Naive thymus-derived CD8-positive, alpha-beta T cell (primary cell): ENCODE measurements around the gene BTBD19. TPM values are rescaled to one million over a fixed set of nuclear protein-coding genes. Genes with fewer than 3 reads are reported as not detected.
A peak's percentile ranks its signal among the peaks of the same experiment; 100 is the strongest.
"Not testable (repeated sequence)": the region's sequence is repeated elsewhere in the genome, so short reads cannot be mapped to it uniquely, and the experiment has no call there.

Experiments used
- ATAC-seq, 2 donors: fragments of 150-1000 bp; cut with Tn5 transposase in 1 of 2; sonication (Bioruptor Pico), chemical (Tn5 transposase) in 1 of 2; 1 replicate in 1 of 2; 2 replicates in 1 of 2; pipeline ENCODE4 v1.10.0; 2021; ENCODE audit warnings: mild to moderate bottlenecking in 2 of 2, moderate library complexity in 2 of 2
- POLR2A ChIA-PET: fragments of 350-600 bp; sonication (Branson Sonifier 250); formaldehyde crosslinking; loops from one replicate; lab custom pipeline; 2021; ENCODE audit warnings: antibody characterized with exemption; lab: Charles Lee
- DNase-seq, 10 donors: peaks; one replicate each; pipeline versions ENCODE4 v3.0.0 to v3.0.0-alpha.2; 2020 to 2022
- H3K27ac Mint-ChIP-seq, 10 donors: one replicate each; pipeline ENCODE4 v1.8.0; 2020 to 2022; ENCODE audit warnings: mild to moderate bottlenecking in 10 of 10, mixed read lengths in 10 of 10, moderate library complexity in 4 of 10, inconsistent platforms in 1 of 10
- H3K27me3 Mint-ChIP-seq, 5 donors: one replicate each; pipeline ENCODE4 v1.8.0; 2021 to 2022; ENCODE audit warnings: mixed read lengths in 5 of 5
- H3K36me3 Mint-ChIP-seq, 3 donors: one replicate each; pipeline ENCODE4 v1.8.0; 2020 to 2022; ENCODE audit warnings: mixed read lengths in 3 of 3, mild to moderate bottlenecking in 2 of 3, inconsistent platforms in 1 of 3
- H3K4me1 Mint-ChIP-seq, 4 donors: one replicate each; pipeline ENCODE4 v1.8.0; 2021 to 2022; ENCODE audit warnings: mixed read lengths in 4 of 4
- H3K4me3 Mint-ChIP-seq, 10 donors: one replicate each; pipeline ENCODE4 v1.8.0; 2020 to 2022; ENCODE audit warnings: mild to moderate bottlenecking in 10 of 10, mixed read lengths in 10 of 10, moderate library complexity in 6 of 10, inconsistent platforms in 1 of 10
- H3K9me3 Mint-ChIP-seq, 9 donors: one replicate each; pipeline ENCODE4 v1.8.0; 2020 to 2022; ENCODE audit warnings: mixed read lengths in 9 of 9, mild to moderate bottlenecking in 3 of 9, inconsistent platforms in 1 of 9, moderate library complexity in 1 of 9
- polyA plus RNA-seq, 3 donors: library from polyadenylated mRNA; unstranded; fragments of 300-500 nt; fragmentation: Illumina TruSeq; gene quantifications; one replicate each; pipeline ENCODE4 v1.2.3, GENCODE V29; 2021
- total RNA-seq, 8 experiments: library from RNA in 2 of 8; stranded (reverse) in 2 of 8; gene quantifications; one replicate each; pipeline ENCODE4 v1.2.3 and lab custom pipeline; 2021 to 2026

Gene BTBD19
- total and polyA plus RNA-seq, 5 experiments from 2014 or later, result 0.16 to 8.8 (median 0.47) TPM

DNA sequence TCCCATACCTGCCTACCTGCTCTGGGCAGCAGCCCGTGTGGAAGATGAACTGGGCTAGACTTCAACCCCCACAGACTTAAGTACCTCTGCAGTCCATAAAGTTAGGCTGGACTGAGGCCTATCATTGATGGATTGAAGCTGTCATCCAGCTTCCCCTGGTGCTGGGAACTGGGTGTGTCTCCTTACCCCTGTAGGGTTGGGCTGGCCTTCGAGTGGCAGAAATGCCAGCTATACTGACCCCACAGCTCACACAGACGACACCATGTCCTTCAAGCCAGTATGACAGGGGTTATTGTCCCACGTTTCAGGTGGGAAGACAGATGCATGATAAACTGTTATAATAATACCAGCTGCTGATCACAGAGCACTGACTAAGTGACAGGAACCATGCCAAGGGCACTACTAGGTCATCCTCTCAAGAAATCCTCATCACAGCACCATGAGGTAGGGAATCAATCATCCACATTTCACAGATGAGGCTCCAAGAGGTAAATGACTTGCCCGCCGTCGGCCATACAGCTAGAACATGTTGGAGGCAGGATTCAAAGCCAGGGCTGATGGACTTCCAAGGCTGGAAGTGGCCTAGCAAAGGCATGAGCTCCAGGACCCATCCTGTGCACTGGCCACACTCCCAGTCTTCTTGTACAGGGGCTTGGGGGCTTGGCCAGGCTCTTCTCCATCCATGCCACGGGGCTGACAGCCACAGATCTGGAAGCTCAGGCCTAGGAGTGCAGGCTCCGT lies 20.0 kb upstream of the BTBD19 start, which contains the start of gene BEST4:
Gene BEST4 (minus strand): TSS at position 51 of the 741 bp plus-strand sequence. CDS start 465 bp downstream, outside the sequence.
- POLR2A ChIA-PET, result interaction anchor here (0.6 to 11.9 kb wide), 9 partner anchors 12 to 198 kb away, joined by 3 to 100 read pairs (median 5); partner anchors contain the start of genes BTBD19, EIF2B3, PLK3 and RPS8
- no peak for ATAC-seq
- H3K9me3 Mint-ChIP-seq, result no peaks in the 10 kb centered on the region
- H3K36me3 Mint-ChIP-seq, result no peaks in the 10 kb centered on the region
- peak within 1 kb of the TSS in 2 of 10 donors; percentile 10 to 26 for H3K4me3 Mint-ChIP-seq
- peak within 1 kb of the TSS in 4 of 10 donors; percentile 20 to 89 (median 24) for H3K27ac Mint-ChIP-seq
- no peak for DNase-seq
- H3K4me1 Mint-ChIP-seq, result peaks cover 16 to 29% (median 28%) of the 10 kb centered on the region in 4 donors
- no peaks in the 10 kb centered on the region for H3K27me3 Mint-ChIP-seq

DNA sequence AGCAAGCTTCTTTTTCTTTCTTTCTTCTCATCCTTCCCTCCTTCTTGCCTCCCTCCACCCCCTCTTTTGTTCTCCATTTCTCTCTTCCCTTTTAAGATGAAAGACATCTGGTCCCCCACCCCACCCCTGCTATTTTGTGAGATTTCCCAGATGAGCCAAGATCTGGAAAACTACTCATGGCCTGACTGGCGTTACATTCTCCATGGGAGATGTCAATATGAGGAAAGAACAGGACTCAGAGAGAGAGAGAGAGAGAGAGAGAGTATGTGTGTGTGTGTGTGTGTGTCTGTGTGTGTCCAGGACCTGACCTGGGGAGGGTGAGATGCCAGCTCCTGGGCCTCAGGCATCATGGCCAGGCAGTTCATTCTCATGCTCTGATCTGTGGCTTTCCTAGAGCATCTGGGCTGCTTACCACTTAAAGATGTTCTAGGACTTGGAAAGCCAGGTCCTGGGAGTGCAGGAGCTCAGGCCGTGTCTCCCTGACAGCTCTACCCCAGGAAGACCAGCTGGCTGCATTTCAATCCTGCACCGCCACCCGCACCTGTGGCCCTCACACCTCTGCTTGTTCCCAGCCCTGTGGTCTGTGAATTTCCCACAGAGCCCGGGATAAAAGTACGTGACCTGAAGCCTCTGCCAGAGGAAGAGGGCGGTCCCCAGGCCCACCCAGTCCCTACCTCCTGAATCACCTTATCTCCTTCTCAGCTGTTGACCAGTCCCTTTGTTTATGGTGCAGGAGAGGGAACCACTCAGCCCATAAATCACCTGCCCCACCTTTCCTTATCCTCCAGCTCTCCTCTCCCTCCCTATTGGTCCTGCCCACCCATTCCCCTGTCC lies 17.1 kb upstream of the BTBD19 start:
- POLR2A ChIA-PET, result interaction anchor here (0.8 to 11.9 kb wide), 5 partner anchors 9 to 512 kb away, joined by 3 to 100 read pairs (median 4); partner anchors contain the start of genes HECTD3 and PLK3
- H3K27me3 Mint-ChIP-seq, result no peaks in the 10 kb centered on the region
- H3K4me1 Mint-ChIP-seq, result peaks cover 4 to 5% (median 4%) of the 10 kb centered on the region in 4 donors
- H3K9me3 Mint-ChIP-seq, result no peaks in the 10 kb centered on the region
- DNase-seq (no peak), ATAC-seq (no peak)
- peak overlapping the region in 3 of 10 donors; percentile 3 to 70 (median 65) for H3K27ac Mint-ChIP-seq
- H3K4me3 Mint-ChIP-seq, result no peak overlapping the region
- no peaks in the 10 kb centered on the region for H3K36me3 Mint-ChIP-seq

DNA sequence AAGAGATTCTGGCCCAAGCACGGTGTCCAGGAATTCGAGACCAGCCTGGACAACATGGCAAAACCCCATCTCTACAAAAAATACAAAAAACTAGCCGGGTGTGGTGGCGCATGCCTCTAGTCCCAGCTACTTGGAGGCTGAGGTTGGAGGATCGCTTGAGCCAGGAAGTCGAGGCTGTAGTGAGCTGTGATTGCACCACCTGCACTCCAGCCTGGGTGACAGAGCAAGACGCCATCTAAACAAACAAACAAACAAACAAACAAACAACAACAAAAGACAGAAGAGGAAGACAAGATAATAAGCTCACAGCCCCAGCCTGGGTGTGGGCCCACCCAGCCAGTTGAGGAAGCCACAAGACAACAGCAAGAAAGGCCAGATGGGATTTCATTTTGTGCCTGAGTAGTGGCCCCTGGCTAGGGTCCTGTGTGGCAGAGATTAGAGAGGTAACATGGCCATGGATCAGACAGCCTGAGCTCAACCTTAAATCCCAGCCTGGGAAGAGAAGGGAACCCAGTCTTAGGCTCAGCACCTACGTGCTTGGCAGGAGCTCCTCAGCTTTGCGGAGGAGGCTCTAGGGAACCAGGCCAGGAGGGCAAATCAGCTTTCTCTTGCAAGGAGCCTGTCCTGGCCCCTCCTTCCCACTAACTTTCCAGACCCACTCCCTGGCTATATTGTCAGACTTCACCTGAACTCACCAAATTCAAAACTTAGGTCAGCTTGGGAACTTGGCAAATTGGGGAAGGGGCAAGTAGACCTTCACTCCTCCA lies 15.4 kb upstream of the BTBD19 start:
- Mint-ChIP-seq H3K4me3 (peak overlapping the region in 1 of 10 donors; percentile 32), H3K27me3 (no peaks in the 10 kb centered on the region), H3K27ac (peak overlapping the region in 2 of 10 donors; percentile 34 to 37), H3K36me3 (no peaks in the 10 kb centered on the region), H3K9me3 (no peaks in the 10 kb centered on the region), H3K4me1 (no peaks in the 10 kb centered on the region)
- DNase-seq (no peak), ATAC-seq (no peak)
- POLR2A ChIA-PET, result interaction anchor here (0.8 to 11.9 kb wide), 4 partner anchors 21 to 65 kb away, joined by 3 to 100 read pairs (median 4); partner anchors contain the start of gene RNU5D-1

DNA sequence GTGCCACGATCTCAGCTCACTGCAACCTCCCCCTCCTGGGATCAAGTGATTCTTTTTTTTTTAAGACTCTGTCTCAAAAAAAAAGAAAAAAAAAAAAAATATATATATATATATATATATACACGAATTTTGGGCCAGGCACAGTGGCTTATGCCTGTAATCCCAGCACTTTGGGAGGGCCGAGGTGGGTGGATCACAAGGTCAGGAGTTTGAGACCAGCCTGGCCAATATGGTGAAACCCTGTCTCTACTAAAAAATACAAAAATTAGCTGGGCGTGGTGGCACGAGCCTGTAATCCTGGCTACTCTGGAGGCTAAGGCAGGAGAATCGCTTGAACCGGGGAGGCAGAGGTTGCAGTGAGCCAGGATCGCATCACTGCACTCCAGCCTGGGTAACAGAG lies 10.4 kb upstream of the BTBD19 start:
- not testable (repeated sequence) for ATAC-seq, H3K4me3 Mint-ChIP-seq, H3K9me3 Mint-ChIP-seq, H3K36me3 Mint-ChIP-seq, H3K27me3 Mint-ChIP-seq
- POLR2A ChIA-PET, result interaction anchor here (0.8 to 16.4 kb wide), 3 partner anchors 14 to 77 kb away, joined by 3 to 590 read pairs (median 413); partner anchors contain the start of genes BTBD19 and DYNLT4
- H3K4me1 Mint-ChIP-seq, result peaks cover 11 to 31% (median 27%) of the 10 kb centered on the region in 4 donors
- H3K27ac Mint-ChIP-seq, result peak overlapping the region in 5 of 10 donors; percentile 39 to 89 (median 78)
- peak in 1 of 10 donors; percentile 13 for DNase-seq

DNA sequence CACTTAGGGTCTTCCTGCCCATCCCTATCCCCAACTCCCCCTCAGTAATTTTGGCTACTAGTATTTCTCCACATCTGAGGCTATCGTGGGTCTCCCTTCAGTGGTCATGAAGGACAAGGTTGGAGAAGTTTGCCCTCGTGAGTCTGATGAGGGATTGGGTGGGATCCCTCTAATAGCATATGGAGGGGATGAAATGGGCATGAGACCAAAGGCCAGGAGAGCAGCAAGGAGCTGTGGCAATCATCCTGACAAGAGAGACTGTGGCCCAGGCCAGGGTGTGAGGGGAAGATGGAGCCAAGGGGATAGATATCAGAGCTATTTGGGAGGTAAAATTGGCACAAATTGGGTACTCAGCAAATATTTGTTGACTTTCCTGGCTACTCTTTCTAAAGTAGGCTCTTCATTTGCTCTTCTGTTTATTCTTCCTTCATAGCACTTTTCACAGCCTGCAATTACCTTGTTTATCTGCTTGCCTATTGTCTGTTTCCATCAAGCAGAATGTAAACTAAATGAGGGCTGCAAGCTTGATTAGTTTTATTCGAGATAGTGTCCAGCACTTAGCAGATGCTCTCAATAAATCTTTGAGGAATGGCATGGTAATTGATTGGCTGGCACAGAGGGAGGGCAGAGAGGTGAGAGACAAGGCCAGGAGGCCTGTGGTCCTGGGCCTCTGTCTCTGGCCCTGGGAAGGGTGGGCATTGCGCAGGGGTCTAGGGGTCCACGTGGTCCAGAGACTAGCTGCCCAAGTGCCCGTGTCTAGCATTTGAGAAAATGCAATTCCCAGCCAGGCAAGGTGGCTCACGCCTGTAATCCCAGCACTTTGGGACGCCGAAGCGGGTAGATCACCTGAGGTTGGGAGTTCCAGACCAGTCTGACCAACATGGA lies 9.6 kb upstream of the BTBD19 start:
- H3K36me3 Mint-ChIP-seq, result peaks cover 4 to 15% (median 10%) of the 10 kb centered on the region in 3 donors
- peak overlapping the region; percentile 86 to 99 (median 98) for H3K27ac Mint-ChIP-seq
- H3K9me3 Mint-ChIP-seq, result no peaks in the 10 kb centered on the region
- ATAC-seq, result no peak
- H3K4me3 Mint-ChIP-seq, result peak overlapping the region in 6 of 10 donors; percentile 26 to 99 (median 58)
- H3K4me1 Mint-ChIP-seq, result peaks cover 16 to 39% (median 35%) of the 10 kb centered on the region in 4 donors
- peak in 1 of 10 donors; percentile 54 for DNase-seq
- H3K27me3 Mint-ChIP-seq, result no peaks in the 10 kb centered on the region
- POLR2A ChIA-PET, result interaction anchor here (0.7 to 16.4 kb wide), 11 partner anchors 9 to 213 kb away, joined by 3 to 590 read pairs (median 28); partner anchors contain the start of genes BEST4, BTBD19, DYNLT4 and HECTD3

DNA sequence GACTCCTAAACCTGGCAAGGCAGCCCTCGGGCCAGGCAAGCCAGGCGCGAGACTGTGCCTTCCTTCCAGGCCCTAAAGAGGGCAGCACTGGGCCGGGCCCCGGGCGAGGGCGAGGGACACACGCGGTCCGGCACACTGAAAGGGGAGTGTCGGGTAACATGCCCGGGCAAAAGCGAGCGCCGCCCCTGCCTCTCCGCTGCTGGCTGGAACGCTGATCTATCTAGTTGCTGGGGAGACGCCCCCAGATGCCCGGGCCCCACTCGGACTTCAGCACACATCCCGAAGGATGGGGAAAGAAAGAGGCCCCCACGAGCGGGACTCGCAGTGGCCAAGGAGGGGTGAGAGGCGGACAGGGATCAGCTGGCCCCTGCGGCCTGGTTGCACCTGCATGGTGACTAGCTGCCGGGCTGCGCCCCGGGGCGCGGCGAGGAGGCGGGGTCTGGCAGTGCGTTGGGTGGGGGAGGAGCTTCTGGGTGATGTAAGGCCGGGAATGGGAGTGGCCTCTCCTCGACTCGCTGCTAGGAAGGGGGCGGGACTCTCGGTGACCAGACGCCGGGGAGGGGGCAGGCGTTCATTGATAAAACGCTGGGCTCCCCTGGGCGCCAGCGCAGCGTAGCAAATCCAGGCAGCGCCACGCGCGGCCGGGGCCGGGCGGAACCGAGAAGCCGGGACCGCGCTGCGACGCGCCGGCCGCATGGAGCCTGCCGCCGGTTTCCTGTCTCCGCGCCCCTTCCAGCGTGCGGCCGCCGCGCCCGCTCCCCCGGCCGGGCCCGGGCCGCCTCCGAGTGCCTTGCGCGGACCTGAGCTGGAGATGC lies 8.3 kb upstream of the BTBD19 start, which contains the start of gene PLK3:
Gene PLK3 (plus strand): TSS at position 608 of the 815 bp plus-strand sequence. CDS start 87 bp downstream, at position 695.
- POLR2A ChIA-PET, result interaction anchor here (0.6 to 16.4 kb wide), 28 partner anchors 9 to 889 kb away, joined by 3 to 590 read pairs (median 10); partner anchors contain the start of genes BEST4, BTBD19, CCDC163 and DYNLT4
- peak; percentile 78 to 81 for ATAC-seq
- peak; percentile 97 to 99 (median 98) for DNase-seq
- Mint-ChIP-seq H3K4me3 (peak within 1 kb of the TSS; percentile 72 to 99 (median 97)), H3K9me3 (no peaks in the 10 kb centered on the region), H3K4me1 (peaks cover 17 to 48% (median 45%) of the 10 kb centered on the region in 4 donors), H3K36me3 (peaks cover 4 to 27% (median 17%) of the 10 kb centered on the region in 3 donors), H3K27ac (peak within 1 kb of the TSS; percentile 89 to 99 (median 99)), H3K27me3 (no peaks in the 10 kb centered on the region)

DNA sequence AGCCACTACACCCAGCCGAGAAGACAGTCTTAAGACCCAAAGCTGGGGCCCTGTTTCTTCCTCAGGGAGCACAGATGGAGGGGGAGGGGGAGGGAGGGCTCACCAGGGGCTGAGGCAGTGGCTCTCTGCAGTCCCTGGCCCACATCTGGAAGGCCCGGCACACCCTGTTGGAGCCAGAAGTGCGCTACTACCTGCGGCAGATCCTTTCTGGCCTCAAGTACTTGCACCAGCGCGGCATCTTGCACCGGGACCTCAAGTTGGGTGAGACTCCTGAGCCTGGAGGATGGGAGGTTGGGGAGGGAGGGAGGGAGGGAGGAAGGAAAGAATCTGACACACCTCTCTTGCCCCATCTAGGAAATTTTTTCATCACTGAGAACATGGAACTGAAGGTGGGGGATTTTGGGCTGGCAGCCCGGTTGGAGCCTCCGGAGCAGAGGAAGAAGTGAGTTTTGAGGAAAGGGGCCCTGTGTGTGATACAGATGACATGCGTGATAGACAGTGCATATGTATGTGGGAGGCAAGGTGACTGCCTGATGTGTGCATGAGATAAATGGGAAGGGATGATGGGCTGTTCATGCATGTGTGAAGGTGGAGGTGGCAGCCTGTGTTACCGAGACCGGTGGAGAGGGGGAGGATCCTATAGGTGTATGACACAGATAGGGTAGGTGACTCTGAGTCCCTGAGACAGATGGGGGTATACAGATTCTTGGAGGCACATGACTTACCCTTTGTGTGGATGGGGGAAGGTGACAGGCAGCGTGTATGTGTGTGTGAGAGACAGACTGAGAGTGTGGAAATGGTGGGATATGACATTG lies 6.6 kb upstream of the BTBD19 start:
- ATAC-seq, result peak in 1 of 2 donors; percentile 7
- H3K27me3 Mint-ChIP-seq, result no peaks in the 10 kb centered on the region
- DNase-seq, result peak in 5 of 10 donors; percentile 32 to 65 (median 48)
- POLR2A ChIA-PET, result interaction anchor here (1.2 to 16.4 kb wide), 17 partner anchors 10 to 698 kb away, joined by 3 to 590 read pairs (median 19); partner anchors contain the start of genes BEST4, BTBD19, CCDC163 and DYNLT4
- H3K9me3 Mint-ChIP-seq, result no peaks in the 10 kb centered on the region
- H3K27ac Mint-ChIP-seq, result peak overlapping the region; percentile 89 to 99 (median 98)
- peaks cover 4 to 36% (median 22%) of the 10 kb centered on the region in 3 donors for H3K36me3 Mint-ChIP-seq
- H3K4me3 Mint-ChIP-seq, result peak overlapping the region; percentile 72 to 99 (median 94)
- peaks cover 19 to 57% (median 48%) of the 10 kb centered on the region in 4 donors for H3K4me1 Mint-ChIP-seq

DNA sequence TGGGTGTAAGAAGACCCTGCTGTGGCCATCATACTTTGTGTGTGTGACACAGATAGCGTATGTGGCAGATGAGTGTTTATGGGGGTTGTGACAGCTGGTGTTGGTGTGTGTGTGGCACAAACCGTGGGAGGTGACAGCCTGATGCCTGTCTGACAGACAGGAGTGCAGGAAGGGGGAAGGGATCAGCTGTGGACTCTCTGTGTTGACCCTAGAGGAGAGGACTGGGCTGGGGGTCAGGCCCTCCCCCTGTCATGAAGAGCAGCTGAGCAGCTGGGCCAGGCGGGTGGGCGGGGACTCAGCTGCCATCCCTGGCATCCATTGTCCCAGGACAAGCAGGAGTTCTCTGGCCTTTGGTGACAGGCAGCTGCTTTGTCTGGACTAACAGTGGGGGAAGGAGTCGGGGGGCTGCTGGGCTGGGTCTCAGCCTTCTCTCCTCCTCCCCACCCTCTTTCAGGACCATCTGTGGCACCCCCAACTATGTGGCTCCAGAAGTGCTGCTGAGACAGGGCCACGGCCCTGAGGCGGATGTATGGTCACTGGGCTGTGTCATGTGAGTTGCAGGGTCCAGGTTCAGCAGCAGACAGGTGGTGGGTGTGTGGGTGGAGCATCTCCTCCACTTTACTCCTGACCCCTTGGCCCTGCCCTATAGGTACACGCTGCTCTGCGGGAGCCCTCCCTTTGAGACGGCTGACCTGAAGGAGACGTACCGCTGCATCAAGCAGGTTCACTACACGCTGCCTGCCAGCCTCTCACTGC lies 5.8 kb upstream of the BTBD19 start:
- ATAC-seq (no peak), DNase-seq (peak in 1 of 10 donors; percentile 61)
- POLR2A ChIA-PET, result interaction anchor here (0.6 to 16.4 kb wide), 5 partner anchors 9 to 81 kb away, joined by 3 to 590 read pairs (median 52); partner anchors contain the start of genes BEST4, BTBD19 and DYNLT4
- no peaks in the 10 kb centered on the region for H3K27me3 Mint-ChIP-seq
- peaks cover 27 to 64% (median 56%) of the 10 kb centered on the region in 4 donors for H3K4me1 Mint-ChIP-seq
- peak overlapping the region; percentile 89 to 99 (median 95) for H3K27ac Mint-ChIP-seq
- H3K9me3 Mint-ChIP-seq, result no peaks in the 10 kb centered on the region
- peak overlapping the region; percentile 72 to 99 (median 94) for H3K4me3 Mint-ChIP-seq
- peaks cover 4 to 42% (median 24%) of the 10 kb centered on the region in 3 donors for H3K36me3 Mint-ChIP-seq

DNA sequence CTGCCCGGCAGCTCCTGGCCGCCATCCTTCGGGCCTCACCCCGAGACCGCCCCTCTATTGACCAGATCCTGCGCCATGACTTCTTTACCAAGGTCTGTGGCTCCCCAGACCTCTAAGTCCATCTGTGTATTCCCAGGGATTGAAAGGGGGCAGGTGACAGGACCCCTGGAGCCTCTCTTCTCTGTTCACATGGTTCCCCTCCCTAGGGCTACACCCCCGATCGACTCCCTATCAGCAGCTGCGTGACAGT lies 5.3 kb upstream of the BTBD19 start:
- ATAC-seq, result no peak
- no peaks in the 10 kb centered on the region for H3K9me3 Mint-ChIP-seq
- no peaks in the 10 kb centered on the region for H3K27me3 Mint-ChIP-seq
- H3K4me1 Mint-ChIP-seq, result peaks cover 30 to 69% (median 61%) of the 10 kb centered on the region in 4 donors
- POLR2A ChIA-PET, result interaction anchor here (0.6 to 16.4 kb wide), 5 partner anchors 9 to 81 kb away, joined by 3 to 590 read pairs (median 52); partner anchors contain the start of genes BEST4, BTBD19 and DYNLT4
- DNase-seq, result peak in 1 of 10 donors; percentile 61
- H3K27ac Mint-ChIP-seq, result peak overlapping the region; percentile 89 to 99 (median 94)
- peak overlapping the region; percentile 19 to 99 (median 69) for H3K4me3 Mint-ChIP-seq
- H3K36me3 Mint-ChIP-seq, result peaks cover 4 to 42% (median 24%) of the 10 kb centered on the region in 3 donors
